ENCODE results near the gene GPBP1. TPM values are rescaled to one million over a fixed set of nuclear protein-coding genes. Genes with fewer than 3 reads are reported as not detected.
"Not testable (repeated sequence)": the region's sequence is repeated elsewhere in the genome, so short reads cannot be mapped to it uniquely, and the experiment has no call there.

GPBP1 gene
- total RNA-seq, 1 experiment from 2014 or later: 42.8 TPM

- in situ Hi-C loops (cut with HindIII; ENCODE audit: low pct_unique_long_range_greater_than_20kb, low sequenced_read_pairs): no loop called here
- no peak for DNase-seq (ENCODE audit: low read depth)
Measured at GRCh38 chr5:57246426-57246825, 72.6 kb downstream of the GPBP1 start.

GRCh38 chr5:57247765-57248164 is 73.9 kb downstream of the GPBP1 start:
- in situ Hi-C loops (cut with HindIII; ENCODE audit: low pct_unique_long_range_greater_than_20kb, low sequenced_read_pairs): no loop called here
- no peak for DNase-seq (ENCODE audit: low read depth)

- in situ Hi-C loops (cut with HindIII; ENCODE audit: low pct_unique_long_range_greater_than_20kb, low sequenced_read_pairs): no loop called here
- no peak for DNase-seq (ENCODE audit: low read depth)
Measured at GRCh38 chr5:57249265-57249874, 75.5 kb downstream of the GPBP1 start.

GRCh38 chr5:57258052-57258451 is 84.2 kb downstream of the GPBP1 start:
- DNase-seq (ENCODE audit: low read depth): no peak
- in situ Hi-C loops (cut with HindIII; ENCODE audit: low pct_unique_long_range_greater_than_20kb, low sequenced_read_pairs): no loop called here

GRCh38 chr5:57258943-57259342 is 85.1 kb downstream of the GPBP1 start:
- in situ Hi-C loops (cut with HindIII; ENCODE audit: low pct_unique_long_range_greater_than_20kb, low sequenced_read_pairs): no loop called here
- no peak for DNase-seq (ENCODE audit: low read depth)

- no peak for DNase-seq (ENCODE audit: low read depth)
- in situ Hi-C loops (cut with HindIII; ENCODE audit: low pct_unique_long_range_greater_than_20kb, low sequenced_read_pairs): loop anchor here (10.0 kb wide), 1 partner anchor 615 kb away; no protein-coding TSS in a partner anchor
Measured at GRCh38 chr5:57259704-57260103, 85.8 kb downstream of the GPBP1 start.

GRCh38 chr5:57262541-57262940 is 88.7 kb downstream of the GPBP1 start:
- no peak for DNase-seq (ENCODE audit: low read depth)
- in situ Hi-C loops (cut with HindIII; ENCODE audit: low pct_unique_long_range_greater_than_20kb, low sequenced_read_pairs): loop anchor here (10.0 kb wide), 1 partner anchor 618 kb away; no protein-coding TSS in a partner anchor

- no peak for DNase-seq (ENCODE audit: low read depth)
- in situ Hi-C loops (cut with HindIII; ENCODE audit: low pct_unique_long_range_greater_than_20kb, low sequenced_read_pairs): loop anchor here (10.0 kb wide), 1 partner anchor 623 kb away; no protein-coding TSS in a partner anchor
Measured at GRCh38 chr5:57267805-57268204, 93.9 kb downstream of the GPBP1 start.

GRCh38 chr5:57276353-57276752 is 102.5 kb downstream of the GPBP1 start:
- in situ Hi-C loops (cut with HindIII; ENCODE audit: low pct_unique_long_range_greater_than_20kb, low sequenced_read_pairs): no loop called here
- DNase-seq (ENCODE audit: low read depth): no peak

- in situ Hi-C loops (cut with HindIII; ENCODE audit: low pct_unique_long_range_greater_than_20kb, low sequenced_read_pairs): no loop called here
- peak; percentile 8 for DNase-seq (ENCODE audit: low read depth)
Measured at GRCh38 chr5:57277085-57277484, 103.2 kb downstream of the GPBP1 start.

- in situ Hi-C loops (cut with HindIII; ENCODE audit: low pct_unique_long_range_greater_than_20kb, low sequenced_read_pairs): no loop called here
Measured at GRCh38 chr5:57280853-57281252, 107.0 kb downstream of the GPBP1 start.

GRCh38 chr5:57285084-57285483 is 111.2 kb downstream of the GPBP1 start:
- in situ Hi-C loops (cut with HindIII; ENCODE audit: low pct_unique_long_range_greater_than_20kb, low sequenced_read_pairs); DNase-seq (ENCODE audit: low read depth): not testable (repeated sequence)

More at GRCh38 chr5:57280853-57281252, 107.0 kb downstream of the GPBP1 start:
- no peak for DNase-seq (ENCODE audit: low read depth)

GRCh38 chr5:57291894-57292293 is 118.0 kb downstream of the GPBP1 start:
- in situ Hi-C loops (cut with HindIII; ENCODE audit: low pct_unique_long_range_greater_than_20kb, low sequenced_read_pairs): no loop called here
- no peak for DNase-seq (ENCODE audit: low read depth)

GRCh38 chr5:57292336-57292735 is 118.5 kb downstream of the GPBP1 start:
- in situ Hi-C loops (cut with HindIII; ENCODE audit: low pct_unique_long_range_greater_than_20kb, low sequenced_read_pairs): no loop called here
- DNase-seq (ENCODE audit: low read depth): no peak

GRCh38 chr5:57298295-57298984 is 124.6 kb downstream of the GPBP1 start:
- in situ Hi-C loops (cut with HindIII; ENCODE audit: low pct_unique_long_range_greater_than_20kb, low sequenced_read_pairs): no loop called here
- DNase-seq (ENCODE audit: low read depth): peak; percentile 59

- DNase-seq (ENCODE audit: low read depth): peak; percentile 64
- in situ Hi-C loops (cut with HindIII; ENCODE audit: low pct_unique_long_range_greater_than_20kb, low sequenced_read_pairs): no loop called here
Measured at GRCh38 chr5:57298985-57299491, 125.2 kb downstream of the GPBP1 start.

GRCh38 chr5:57299986-57300385 is 126.1 kb downstream of the GPBP1 start:
- DNase-seq (ENCODE audit: low read depth): no peak
- in situ Hi-C loops (cut with HindIII; ENCODE audit: low pct_unique_long_range_greater_than_20kb, low sequenced_read_pairs): no loop called here

- peak; percentile 70 for DNase-seq (ENCODE audit: low read depth)
- in situ Hi-C loops (cut with HindIII; ENCODE audit: low pct_unique_long_range_greater_than_20kb, low sequenced_read_pairs): no loop called here
Measured at GRCh38 chr5:57302164-57302563, 128.3 kb downstream of the GPBP1 start.

GRCh38 chr5:57302643-57303042 is 128.8 kb downstream of the GPBP1 start:
- in situ Hi-C loops (cut with HindIII; ENCODE audit: low pct_unique_long_range_greater_than_20kb, low sequenced_read_pairs): no loop called here
- no peak for DNase-seq (ENCODE audit: low read depth)
